Trophoblast cell (in vitro differentiated cells and primary cell): ENCODE measurements around the gene PTCH2.
"Not testable (repeated sequence)": the region's sequence is repeated elsewhere in the genome, so short reads cannot be mapped to it uniquely, and the experiment has no call there.

Experiments used
- DNase-seq, 2 donors: peaks; one replicate each; pipeline ENCODE4 v3.0.0-alpha.2; 2016
- H2AFZ ChIP-seq: 2 replicates; pipeline ENCODE4 v1.6.1; 2013; ENCODE audit warnings: low read length, moderate library complexity, mild to moderate bottlenecking; ENCODE audit not compliant: insufficient read depth, poor library complexity
- H2AK5ac ChIP-seq: 2 replicates; pipeline ENCODE4 v1.6.1; 2013; ENCODE audit warnings: mild to moderate bottlenecking, low read length
- H2BK120ac ChIP-seq: 2 replicates; pipeline ENCODE4 v1.6.1; 2013; ENCODE audit warnings: low read length, mild to moderate bottlenecking, moderate library complexity; ENCODE audit not compliant: insufficient read depth, poor library complexity
- H2BK12ac ChIP-seq: 2 replicates; pipeline ENCODE4 v1.6.1; 2013; ENCODE audit warnings: mild to moderate bottlenecking, low read length, moderate library complexity
- H2BK5ac ChIP-seq: 2 replicates; pipeline ENCODE4 v1.6.1; 2013; ENCODE audit warnings: low read length, low read depth, moderate library complexity, mild to moderate bottlenecking; ENCODE audit not compliant: poor library complexity
- H3K14ac ChIP-seq: 2 replicates; pipeline ENCODE4 v1.6.1; 2013; ENCODE audit warnings: mild to moderate bottlenecking, low read length
- H3K18ac ChIP-seq: 2 replicates; pipeline ENCODE4 v1.6.1; 2013; ENCODE audit warnings: mild to moderate bottlenecking, low read length
- H3K23ac ChIP-seq: 2 replicates; pipeline ENCODE4 v1.6.1; 2013; ENCODE audit warnings: low read length
- H3K27ac ChIP-seq: 2 replicates; pipeline ENCODE4 v1.5.1; 2013; ENCODE audit warnings: low read depth, mild to moderate bottlenecking, inconsistent platforms, low read length, moderate library complexity
- H3K27me3 ChIP-seq: 2 replicates; pipeline ENCODE4 v1.6.1; 2013; ENCODE audit warnings: inconsistent platforms, mild to moderate bottlenecking, low read length, moderate library complexity; ENCODE audit not compliant: insufficient read depth
- H3K36me3 ChIP-seq, 2 experiments: 1 replicate in 1 of 2; 2 replicates in 1 of 2; pipeline ENCODE4 v1.6.1; 2013; ENCODE audit warnings: low read length in 2 of 2, mild to moderate bottlenecking in 2 of 2, moderate library complexity in 1 of 2; ENCODE audit not compliant: insufficient read depth in 2 of 2, control insufficient read depth in 1 of 2
- H3K4ac ChIP-seq: 2 replicates; pipeline ENCODE4 v1.6.1; 2013; ENCODE audit warnings: low read depth, mild to moderate bottlenecking, low read length, moderate library complexity
- H3K4me1 ChIP-seq, 2 experiments: 1 replicate in 1 of 2; 2 replicates in 1 of 2; pipeline ENCODE4 v1.6.1; 2013; ENCODE audit warnings: low read length in 2 of 2, mild to moderate bottlenecking in 2 of 2, moderate library complexity in 1 of 2; ENCODE audit not compliant: insufficient read depth in 2 of 2, control insufficient read depth in 1 of 2
- H3K4me2 ChIP-seq: 2 replicates; pipeline ENCODE4 v1.6.1; 2013; ENCODE audit warnings: inconsistent platforms, mild to moderate bottlenecking, low read length, moderate library complexity
- H3K4me3 ChIP-seq: 2 replicates; pipeline ENCODE4 v1.5.1; 2013; ENCODE audit warnings: mild to moderate bottlenecking, low read depth, low read length, inconsistent platforms
- H3K79me1 ChIP-seq: one replicate; pipeline ENCODE4 v1.6.1; 2013; ENCODE audit warnings: low read length
- H3K79me2 ChIP-seq: 2 replicates; pipeline ENCODE4 v1.6.1; 2013; ENCODE audit warnings: low read length, mild to moderate bottlenecking; ENCODE audit not compliant: control insufficient read depth, insufficient read depth, poor library complexity
- H3K9ac ChIP-seq: 2 replicates; pipeline ENCODE4 v1.6.1; 2013; ENCODE audit warnings: mild to moderate bottlenecking, low read length
- H3K9me3 ChIP-seq: 2 replicates; pipeline ENCODE4 v1.6.1; 2013; ENCODE audit warnings: low read depth, mild to moderate bottlenecking, control low read depth, inconsistent platforms, low read length; ENCODE audit not compliant: insufficient read depth
- H4K12ac ChIP-seq: 2 replicates; pipeline ENCODE4 v1.6.1; 2013; ENCODE audit warnings: low read depth, mild to moderate bottlenecking, low read length, moderate library complexity
- H4K8ac ChIP-seq: 2 replicates; pipeline ENCODE4 v1.6.1; 2013; ENCODE audit warnings: low read depth, mild to moderate bottlenecking, low read length, moderate library complexity
- H4K91ac ChIP-seq: one replicate; pipeline ENCODE4 v1.6.1; 2013; ENCODE audit warnings: low read depth, mild to moderate bottlenecking, low read length, moderate library complexity
- WGBS: extraction: QIAGEN DNeasy Blood & Tissue Kit; methylation state at CpG from one replicate; pipeline ENCODE4 v1.1.7; 2013; ENCODE audit warnings: missing lambda C conversion rate; ENCODE audit not compliant: insufficient read length, insufficient coverage; ENCODE audit errors: extremely low coverage; 5-methylcytosine and 5-hydroxymethylcytosine counted together

Gene PTCH2

DNA sequence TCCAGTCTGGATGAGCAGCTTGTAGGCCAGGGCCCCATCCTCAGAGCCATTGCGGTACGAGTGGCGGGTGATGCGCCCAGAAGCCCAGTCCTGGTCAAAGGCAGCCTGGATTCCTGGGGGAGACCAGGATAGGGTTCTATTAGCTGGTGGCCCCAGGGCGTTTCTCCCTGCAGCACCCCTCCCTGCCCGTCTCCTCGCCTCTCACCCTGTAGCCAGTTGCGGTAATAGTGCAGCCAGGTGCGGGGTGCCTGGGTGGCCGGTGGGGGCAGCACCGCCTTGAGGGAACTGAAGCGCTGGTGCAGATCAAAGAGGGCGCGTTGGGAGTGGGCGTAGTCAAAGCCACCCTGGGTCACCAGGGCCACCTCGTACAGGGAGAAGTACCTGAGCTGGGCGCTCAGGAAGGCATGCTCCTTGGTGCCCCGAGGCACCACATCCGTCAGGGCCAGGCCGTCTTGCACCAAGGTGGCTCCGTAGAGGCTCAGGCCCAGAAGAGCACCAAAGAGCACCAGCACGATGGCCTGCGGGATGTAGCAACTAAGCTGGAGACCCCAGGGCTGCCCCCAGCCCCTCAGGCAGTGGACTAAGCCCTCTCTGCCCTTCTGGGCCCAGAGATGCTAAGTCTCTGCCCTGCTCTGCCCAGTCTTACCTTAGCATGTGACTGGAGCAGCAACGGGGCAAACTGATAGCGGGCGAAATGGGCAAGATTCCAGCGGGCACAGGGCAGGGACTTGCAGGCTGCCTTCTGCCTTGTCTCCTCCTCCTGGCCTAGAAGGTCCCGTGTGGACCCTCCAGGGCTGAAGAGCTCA is 15.7 kb downstream of the PTCH2 start:
- H3K79me2 ChIP-seq, result no peaks in the 10 kb centered on the region
- H3K23ac ChIP-seq, result no peak overlapping the region
- H4K91ac ChIP-seq, result no peak overlapping the region
- H3K79me1 ChIP-seq, result no peaks in the 10 kb centered on the region
- no peak overlapping the region for H3K9ac ChIP-seq
- no peak overlapping the region for H2AFZ ChIP-seq
- no peak overlapping the region for H2BK120ac ChIP-seq
- no peaks in the 10 kb centered on the region for H3K36me3 ChIP-seq
- H2BK12ac ChIP-seq, result no peak overlapping the region
- no peak overlapping the region for H2BK5ac ChIP-seq
- DNase-seq, result peak in 1 of 2 donors; percentile 43
- H4K8ac ChIP-seq, result no peak overlapping the region
- peaks cover 0 to 4% of the 10 kb centered on the region in 2 experiments for H3K4me1 ChIP-seq
- H3K4me2 ChIP-seq, result no peak overlapping the region
- H2AK5ac ChIP-seq, result no peak overlapping the region
- H3K4ac ChIP-seq, result no peak overlapping the region
- H3K18ac ChIP-seq, result no peak overlapping the region
- no CpG with 5 or more reads among the region's 28 CpGs for WGBS
- no peak overlapping the region for H4K12ac ChIP-seq
- H3K14ac ChIP-seq, result no peak overlapping the region
- H3K9me3 ChIP-seq, result no peaks in the 10 kb centered on the region
- no peak overlapping the region for H3K27ac ChIP-seq
- H3K4me3 ChIP-seq, result no peak overlapping the region
- H3K27me3 ChIP-seq, result no peaks in the 10 kb centered on the region

GRCh38 chr1:44826375-44827196 is 16.5 kb downstream of the PTCH2 start:
- H4K8ac ChIP-seq, result no peak overlapping the region
- no peak overlapping the region for H3K27ac ChIP-seq
- no CpG with 5 or more reads among the region's 24 CpGs for WGBS
- H3K9ac ChIP-seq, result peak overlapping the region; percentile 39
- no peak for DNase-seq
- no peaks in the 10 kb centered on the region for H3K9me3 ChIP-seq
- H2AK5ac ChIP-seq, result no peak overlapping the region
- H3K4me2 ChIP-seq, result no peak overlapping the region
- H3K4me3 ChIP-seq, result no peak overlapping the region
- H3K23ac ChIP-seq, result no peak overlapping the region
- H3K27me3 ChIP-seq, result no peaks in the 10 kb centered on the region
- no peak overlapping the region for H2BK120ac ChIP-seq
- no peak overlapping the region for H4K91ac ChIP-seq
- no peak overlapping the region for H3K14ac ChIP-seq
- H3K18ac ChIP-seq, result no peak overlapping the region
- no peak overlapping the region for H2AFZ ChIP-seq
- H3K4ac ChIP-seq, result no peak overlapping the region
- H3K79me2 ChIP-seq, result no peaks in the 10 kb centered on the region
- no peak overlapping the region for H2BK5ac ChIP-seq
- H2BK12ac ChIP-seq, result no peak overlapping the region
- H3K79me1 ChIP-seq, result no peaks in the 10 kb centered on the region
- no peak overlapping the region for H4K12ac ChIP-seq
- no peaks in the 10 kb centered on the region for H3K36me3 ChIP-seq
- H3K4me1 ChIP-seq, result peaks cover 0 to 4% of the 10 kb centered on the region in 2 experiments

GRCh38 chr1:44824392-44824791 is 18.7 kb downstream of the PTCH2 start:
- H3K4me1 ChIP-seq, H2AFZ ChIP-seq, H4K12ac ChIP-seq, H2BK120ac ChIP-seq, H3K9me3 ChIP-seq, H2AK5ac ChIP-seq, H3K36me3 ChIP-seq, H3K14ac ChIP-seq, H2BK5ac ChIP-seq, H3K4me3 ChIP-seq, H3K27ac ChIP-seq, H2BK12ac ChIP-seq, H3K27me3 ChIP-seq, DNase-seq, H4K91ac ChIP-seq, H3K79me2 ChIP-seq, H3K18ac ChIP-seq, H3K4me2 ChIP-seq, H3K9ac ChIP-seq, H4K8ac ChIP-seq, H3K23ac ChIP-seq, H3K79me1 ChIP-seq, H3K4ac ChIP-seq: not testable (repeated sequence)
- no CpG with 5 or more reads among the region's 6 CpGs for WGBS

- WGBS, result no CpG with 5 or more reads among the region's 15 CpGs
- Histone ChIP-seq H2BK12ac (no peak overlapping the region), H3K4me2 (no peak overlapping the region), H3K4ac (no peak overlapping the region), H3K23ac (no peak overlapping the region), H3K14ac (no peak overlapping the region), H3K4me3 (no peak overlapping the region), H3K9me3 (no peaks in the 10 kb centered on the region), H4K91ac (no peak overlapping the region), H3K27ac (no peak overlapping the region), H3K27me3 (no peaks in the 10 kb centered on the region), H3K4me1 (peaks cover 4 to 8% of the 10 kb centered on the region in 2 experiments), H2BK120ac (no peak overlapping the region), H2AK5ac (no peak overlapping the region), H3K79me1 (peaks cover 7% of the 10 kb centered on the region), H3K18ac (no peak overlapping the region), H2AFZ (no peak overlapping the region), H3K9ac (no peak overlapping the region), H3K79me2 (peaks cover 6% of the 10 kb centered on the region), H2BK5ac (no peak overlapping the region), H4K8ac (no peak overlapping the region), H3K36me3 (no peaks in the 10 kb centered on the region), H4K12ac (no peak overlapping the region)
- no peak for DNase-seq
Observed at GRCh38 chr1:44822981-44823451, 20.0 kb downstream of the PTCH2 start.
